H1 (cell line): ENCODE results near the gene CHCHD6. TPM values are rescaled to one million over a fixed set of nuclear protein-coding genes. Genes with fewer than 3 reads are reported as not detected.
A peak's percentile ranks its signal among the peaks of the same experiment; 100 is the strongest.

Experiments
- CTCF ChIP-seq, 3 experiments: IDR thresholded peaks; 1 replicate in 2 of 3; 2 replicates in 1 of 3; pipeline versions ENCODE4 v1.5.1 to v1.6.1; 2011; ENCODE audit warnings: low read length in 3 of 3, mild to moderate bottlenecking in 3 of 3, inconsistent platforms in 2 of 3, low read depth in 1 of 3, moderate library complexity in 1 of 3; ENCODE audit not compliant: insufficient read depth in 1 of 3; ENCODE audit errors: control extremely low read depth in 1 of 3
- polyA plus RNA-seq, 7 experiments: library from polyadenylated mRNA; depleted of rRNA in 3 of 7; stranded (reverse) in 5 of 7; unstranded in 2 of 7; fragments of >200 nt in 5 of 7; fragments of 200-250 nt in 2 of 7; gene quantifications; 1 replicate in 5 of 7; 2 replicates in 1 of 7; 4 replicates in 1 of 7; pipeline versions ENCODE4 v1.2.1 to v1.2.3, GENCODE V29; 2011 to 2013; ENCODE audit warnings: missing spikeins in 2 of 7, mixed read lengths in 2 of 7
- total RNA-seq: library from RNA; stranded (reverse); fragmentation: NEBNext Ultra II Directional; extraction: Animal tissue kit (Norgen Biotek cat#: 25700); gene quantifications from 2 replicates; pipeline ENCODE4 v1.2.1, GENCODE V29; 2021

The CHCHD6 gene
- total and polyA plus RNA-seq, 2 of the 8 experiments (the other 6 are each of a cell fraction or from before 2014, with no cell fraction given): 32.4 to 37.6 TPM

DNA sequence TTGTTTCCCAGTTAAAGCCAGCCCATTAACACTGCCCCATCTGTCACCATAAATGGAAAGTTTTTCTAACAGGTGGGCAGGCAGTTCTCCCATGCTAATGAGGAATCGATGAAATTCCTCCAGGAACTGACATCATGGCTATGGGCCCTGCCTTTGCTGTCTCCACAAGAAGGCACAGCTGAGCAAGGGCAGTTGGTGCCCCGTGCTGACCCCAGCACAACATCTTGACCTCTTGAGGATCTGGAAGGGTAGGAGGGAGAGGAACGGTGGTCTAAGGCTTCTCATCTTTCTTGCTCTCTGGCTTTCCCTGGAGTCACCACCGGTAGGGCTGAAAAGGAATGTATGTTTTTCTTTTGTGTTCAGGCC lies 46.7 kb downstream of the CHCHD6 start (continued):
- peak in 1 of 3 experiments; percentile 3; a peak in 1 of 4 replicates for TF ChIP-seq CTCF (IDR thresholded peaks at IDR 0.05; ENCODE audit: control extremely low read depth in 1 of 3, insufficient read depth in 1 of 3, low read depth in 1 of 3, low read length in 3 of 3)
